Measurements from ENCODE around the gene HRAS. TPM values are rescaled to one million over a fixed set of nuclear protein-coding genes. Genes with fewer than 3 reads are reported as not detected.
A peak's percentile ranks its signal among the peaks of the same experiment; 100 is the strongest.
"Not testable (repeated sequence)": the region's sequence is repeated elsewhere in the genome, so short reads cannot be mapped to it uniquely, and the experiment has no call there.

The HRAS gene
- total RNA-seq, 1 experiment from 2014 or later = 175 TPM

GRCh38 chr11:518463-519202 lies 16.7 kb downstream of the HRAS start:
- intact Hi-C loops (cut with micrococcal nuclease; ENCODE audit: unreplicated experiment) (loop anchor here (5.0 kb wide), 1 partner anchor 66 kb away; the partner anchor contains the start of gene PTDSS2), in situ Hi-C loops (cut with HindIII; ENCODE audit: low pct_unique_long_range_greater_than_20kb, low sequenced_read_pairs) (no loop called here)
- ATAC-seq = peak; percentile 99
- Histone ChIP-seq H3K36me3 (ENCODE audit: control insufficient read depth, insufficient read depth, low read length) (no peaks in the 10 kb centered on the region), H3K4me3 (ENCODE audit: low read depth in 2 of 2, low read length in 2 of 2) (peak overlapping the region; percentile 35 to 73), H3K27me3 (ENCODE audit: control insufficient read depth, insufficient read depth, low read length) (no peaks in the 10 kb centered on the region), H3K27ac (ENCODE audit: low read length) (peak overlapping the region; percentile 77), H3K4me1 (ENCODE audit: control insufficient read depth, insufficient read depth, low read length) (peaks cover 6% of the 10 kb centered on the region; the same call in 1 of the 2 replicates), H3K9me3 (ENCODE audit: control insufficient read depth, insufficient read depth, low read depth, low read length) (peaks cover 3% of the 10 kb centered on the region; the same call in 1 of the 2 replicates)
- ChIA-PET POLR2A (interaction anchor here (0.5 to 1.3 kb wide), 4 partner anchors 12 to 375 kb away, joined by 3 to 5 read pairs (median 4); partner anchors contain the start of gene HRAS), CTCF (interaction anchor here (0.6 to 1.6 kb wide), 8 partner anchors 14 to 197 kb away, joined by 3 to 11 read pairs (median 4); no protein-coding TSS in a partner anchor)
- no TSS peak for BruUV-seq (replicated peaks)
- TF ChIP-seq REST (IDR thresholded peaks at IDR 0.05; ENCODE audit: insufficient read depth in 1 of 2, low read depth in 2 of 2, low read length in 1 of 2) = no peak
- TF ChIP-seq TCF7L2 (IDR thresholded peaks at IDR 0.05; ENCODE audit: low read depth, low read length) = peak; percentile 62; the same call in 1 of the 2 replicates
- TF ChIP-seq SIN3A (IDR thresholded peaks at IDR 0.05; ENCODE audit: borderline replicate concordance, insufficient read depth, low read depth, low read length) = peak; percentile 92; the same call in 1 of the 2 replicates
- peak; percentile 67; the same call in 1 of the 2 replicates for TF ChIP-seq POLR2AphosphoS5 (IDR thresholded peaks at IDR 0.05; ENCODE audit: low read depth, low read length)
- TF ChIP-seq CTCF (IDR thresholded peaks at IDR 0.05) = peak; percentile 100
- peak; percentile 87 for DNase-seq (ENCODE audit: low read depth, low spot score)

- BruUV-seq (replicated peaks); H3K27me3 ChIP-seq (ENCODE audit: control insufficient read depth, insufficient read depth, low read length); POLR2A ChIA-PET; H3K4me1 ChIP-seq (ENCODE audit: control insufficient read depth, insufficient read depth, low read length); H3K9me3 ChIP-seq (ENCODE audit: control insufficient read depth, insufficient read depth, low read depth, low read length); ATAC-seq; in situ Hi-C loops (cut with HindIII; ENCODE audit: low pct_unique_long_range_greater_than_20kb, low sequenced_read_pairs); H3K27ac ChIP-seq (ENCODE audit: low read length); H3K36me3 ChIP-seq (ENCODE audit: control insufficient read depth, insufficient read depth, low read length); DNase-seq (ENCODE audit: low read depth, low spot score); H3K4me3 ChIP-seq (ENCODE audit: low read depth in 2 of 2, low read length in 2 of 2): not testable (repeated sequence)
- CTCF ChIA-PET = interaction anchor here (0.6 kb wide), 1 partner anchor 113 kb away, joined by 3 read pairs; no protein-coding TSS in a partner anchor
- intact Hi-C loops (cut with micrococcal nuclease; ENCODE audit: unreplicated experiment) = loop anchor here (5.0 kb wide), 1 partner anchor 65 kb away; the partner anchor contains the start of gene PTDSS2
Measured at GRCh38 chr11:516918-517685, 18.3 kb downstream of the HRAS start.

Measured in Panc1 (cell line).